ENCODE results near the gene ZNF75A. TPM values are rescaled to one million over a fixed set of nuclear protein-coding genes. Genes with fewer than 3 reads are reported as not detected.
"Not testable (repeated sequence)": the region's sequence is repeated elsewhere in the genome, so short reads cannot be mapped to it uniquely, and the experiment has no call there.

Gene ZNF75A
- total RNA-seq (2014; rRNA removed; shearing (Covaris generic)), result 17.0 and 17.6 TPM in 2 replicates

DNA sequence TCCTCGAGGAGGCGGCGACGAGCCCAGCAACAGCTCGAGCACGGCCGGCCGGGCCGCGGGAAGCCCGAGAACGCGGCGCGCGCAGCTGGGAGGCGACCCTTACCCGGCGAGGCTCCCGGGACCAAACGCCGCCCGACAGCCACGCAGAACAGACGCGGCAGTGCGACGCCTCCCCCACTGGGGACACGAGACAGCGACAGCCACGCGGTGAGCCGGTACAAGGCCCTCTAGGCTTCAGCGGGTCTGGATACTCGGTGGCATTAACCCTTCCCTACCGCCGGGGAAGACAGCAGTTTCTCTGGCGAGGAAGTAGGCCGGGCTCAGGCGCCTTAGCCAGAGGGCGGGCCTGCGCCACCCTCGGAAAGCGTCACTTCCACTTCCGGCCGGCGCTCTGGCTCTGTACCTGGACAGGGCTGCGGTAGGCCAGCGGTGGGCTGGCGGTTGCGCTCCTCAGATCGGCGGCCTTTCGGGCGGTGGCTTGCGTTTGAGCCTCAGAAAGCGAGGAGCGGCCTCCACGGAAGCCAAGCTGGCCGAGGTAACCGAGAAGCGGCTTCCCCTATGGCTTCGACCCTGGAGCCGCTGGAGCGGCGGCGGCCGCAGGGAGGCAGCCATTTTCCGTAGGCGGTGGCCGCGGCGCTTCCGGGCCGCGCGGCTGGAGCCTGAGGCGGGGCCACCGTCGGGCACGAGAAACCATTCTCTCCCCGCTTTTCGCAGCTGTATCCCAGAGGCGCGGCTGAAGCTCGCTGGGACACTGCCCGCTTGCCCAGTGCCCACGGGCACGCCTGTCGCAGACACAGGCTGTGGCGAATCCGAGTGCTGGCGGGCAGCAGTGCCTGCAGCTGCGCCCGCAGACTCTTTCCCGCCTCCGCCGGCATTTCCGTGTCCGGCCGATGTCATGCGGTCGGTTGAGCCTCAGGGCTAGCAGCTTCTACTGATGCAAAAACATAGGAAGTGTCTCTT, at the start of gene ZNF75A, which contains the start of gene TIGD7:
TSS of gene ZNF75A (plus strand) at position 389 of the 960 bp plus-strand sequence. CDS start 2,932 bp downstream, outside the sequence.
TSS of gene TIGD7 (minus strand) at position 322 of the 960 bp plus-strand sequence. CDS start 4,816 bp downstream, outside the sequence.
- peak; percentile 72 to 81 for DNase-seq
- Histone ChIP-seq H3K9me3 (replicated peaks) (no peaks in the 10 kb centered on the region), H3K4me1 (no peaks in the 10 kb centered on the region), H3K36me3 (peaks cover 14% of the 10 kb centered on the region), H3K27me3 (no peaks in the 10 kb centered on the region), H3K4me3 (peak within 1 kb of the TSS; percentile 75), H3K27ac (peak within 1 kb of the TSS; percentile 86)

DNA sequence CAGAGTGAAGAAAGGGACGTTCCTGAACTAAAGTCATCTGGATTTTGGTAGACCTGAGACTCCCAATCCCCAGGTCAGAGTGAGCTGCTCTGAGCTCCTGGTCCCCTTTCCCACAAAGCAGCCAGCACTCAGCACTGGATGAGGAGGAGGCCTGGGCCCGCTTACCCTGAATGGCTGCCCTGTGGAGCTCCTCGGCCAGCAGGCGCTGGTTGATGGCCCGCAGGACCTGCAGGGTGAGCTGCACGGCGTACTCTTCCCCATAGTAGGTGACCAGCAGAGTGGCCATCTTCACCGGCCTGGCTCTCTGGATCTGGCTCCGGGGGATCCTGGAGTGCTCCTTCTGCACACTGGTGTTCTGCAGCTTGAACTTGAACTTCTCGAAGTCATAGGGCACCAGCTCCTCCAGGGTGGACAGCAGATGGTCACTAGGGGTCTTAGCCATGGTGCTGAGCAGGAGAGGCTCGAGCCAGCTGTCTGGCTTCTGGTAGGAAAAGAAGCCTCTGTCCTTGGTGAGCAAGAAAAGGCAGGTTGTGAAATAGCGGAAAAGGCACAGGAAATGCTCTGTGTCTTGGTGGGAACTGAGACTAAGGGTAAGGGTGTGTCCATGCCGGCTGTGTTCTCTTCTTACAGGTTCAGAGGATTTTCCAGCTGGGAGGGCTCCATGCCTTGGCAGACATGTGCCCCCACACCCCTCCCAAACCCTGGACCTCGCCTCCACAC, 49.0 kb upstream of the ZNF75A start, which contains the start of gene MEFV:
TSS of gene MEFV (minus strand) at position 488 of the 720 bp plus-strand sequence. CDS start at position 442, 46 bp downstream.
- Histone ChIP-seq H3K4me1 (no peaks in the 10 kb centered on the region), H3K27me3 (no peaks in the 10 kb centered on the region), H3K4me3 (no peak within 1 kb of the TSS), H3K9me3 (replicated peaks) (no peaks in the 10 kb centered on the region), H3K36me3 (no peaks in the 10 kb centered on the region), H3K27ac (no peak within 1 kb of the TSS)
- DNase-seq, result no peak

DNA sequence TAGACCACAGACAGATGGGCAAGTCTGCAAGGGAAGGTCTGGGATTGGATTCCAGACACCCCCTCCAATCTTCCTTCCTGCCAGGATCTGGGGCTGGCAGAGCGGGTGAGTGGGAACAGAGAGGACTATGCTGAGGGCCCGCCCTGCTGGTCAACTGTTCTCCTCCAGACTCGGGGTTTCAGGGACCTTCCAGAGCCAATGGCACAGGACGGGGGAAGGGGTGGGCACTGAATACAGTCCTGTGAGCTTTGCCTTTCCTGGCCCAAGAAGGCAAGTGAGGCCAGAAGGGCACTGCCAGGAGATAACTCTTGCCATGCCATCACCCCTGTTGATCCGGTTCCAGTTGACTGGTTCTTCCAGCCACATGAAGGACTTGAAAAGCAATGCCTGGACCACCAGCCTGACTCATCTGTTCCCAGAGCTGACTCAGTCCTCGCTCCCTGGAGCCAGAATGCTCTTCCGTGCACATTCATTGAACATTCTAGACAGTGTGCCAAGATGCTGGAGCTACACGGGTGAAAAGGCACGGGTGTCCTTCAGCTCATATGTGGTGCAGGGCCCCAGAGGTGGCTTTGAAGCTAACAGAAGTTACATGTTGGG, 48.3 kb upstream of the ZNF75A start:
- no peaks in the 10 kb centered on the region for H3K4me1 ChIP-seq
- H3K27me3 ChIP-seq, result no peaks in the 10 kb centered on the region
- no peak overlapping the region for H3K27ac ChIP-seq
- no peaks in the 10 kb centered on the region for H3K9me3 ChIP-seq (replicated peaks)
- no peak for DNase-seq
- no peaks in the 10 kb centered on the region for H3K36me3 ChIP-seq
- H3K4me3 ChIP-seq, result no peak overlapping the region

DNA sequence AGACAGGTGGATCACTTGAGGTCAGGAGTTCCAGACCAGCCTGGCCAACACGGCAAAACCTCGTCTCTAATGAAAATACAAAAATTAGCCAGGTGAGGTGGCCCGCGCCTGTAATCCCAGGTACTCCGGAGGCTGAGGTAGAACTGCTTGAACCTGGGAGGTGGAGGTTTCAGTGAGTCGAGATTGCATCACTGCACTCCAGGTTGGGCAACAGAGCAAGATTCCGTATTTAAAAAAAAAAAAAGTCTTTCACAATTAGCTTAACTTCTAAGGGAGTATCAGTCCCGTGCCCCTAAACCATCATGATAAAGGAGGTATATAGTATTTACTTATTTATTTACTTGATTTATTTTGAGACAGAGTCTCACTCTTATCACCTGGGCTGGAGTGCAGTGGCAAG, 45.5 kb upstream of the ZNF75A start:
- H3K4me3 ChIP-seq, result no peak overlapping the region
- H3K27me3 ChIP-seq, result no peaks in the 10 kb centered on the region
- H3K36me3 ChIP-seq, result no peaks in the 10 kb centered on the region
- DNase-seq, result no peak
- no peak overlapping the region for H3K27ac ChIP-seq
- no peaks in the 10 kb centered on the region for H3K9me3 ChIP-seq (replicated peaks)
- no peaks in the 10 kb centered on the region for H3K4me1 ChIP-seq

DNA sequence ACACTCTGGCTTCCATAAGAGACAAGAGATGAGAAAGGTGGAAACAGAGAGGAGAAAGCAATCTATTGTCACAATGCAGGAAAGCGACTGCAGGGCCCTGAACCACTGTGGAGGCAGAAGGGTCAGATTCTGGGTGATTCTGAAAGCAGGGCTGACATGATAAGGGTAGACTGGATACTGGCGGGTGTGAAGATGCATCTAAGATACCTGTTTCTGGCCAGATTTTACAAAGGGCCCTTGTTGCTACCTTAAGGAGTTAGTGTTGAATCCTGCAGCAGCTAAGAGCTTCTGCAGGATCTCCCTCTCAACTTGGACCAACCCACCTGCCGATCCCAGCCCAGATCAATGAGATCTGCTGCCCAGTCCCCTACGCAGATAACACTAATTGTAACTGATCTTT, 42.8 kb upstream of the ZNF75A start:
- Histone ChIP-seq H3K9me3 (replicated peaks) (no peaks in the 10 kb centered on the region), H3K27me3 (no peaks in the 10 kb centered on the region), H3K36me3 (no peaks in the 10 kb centered on the region), H3K27ac (no peak overlapping the region), H3K4me3 (no peak overlapping the region), H3K4me1 (0 out of 2 replicates have a peak, but pooled peaks cover 2% of the 10 kb centered on the region)
- no peak for DNase-seq

DNA sequence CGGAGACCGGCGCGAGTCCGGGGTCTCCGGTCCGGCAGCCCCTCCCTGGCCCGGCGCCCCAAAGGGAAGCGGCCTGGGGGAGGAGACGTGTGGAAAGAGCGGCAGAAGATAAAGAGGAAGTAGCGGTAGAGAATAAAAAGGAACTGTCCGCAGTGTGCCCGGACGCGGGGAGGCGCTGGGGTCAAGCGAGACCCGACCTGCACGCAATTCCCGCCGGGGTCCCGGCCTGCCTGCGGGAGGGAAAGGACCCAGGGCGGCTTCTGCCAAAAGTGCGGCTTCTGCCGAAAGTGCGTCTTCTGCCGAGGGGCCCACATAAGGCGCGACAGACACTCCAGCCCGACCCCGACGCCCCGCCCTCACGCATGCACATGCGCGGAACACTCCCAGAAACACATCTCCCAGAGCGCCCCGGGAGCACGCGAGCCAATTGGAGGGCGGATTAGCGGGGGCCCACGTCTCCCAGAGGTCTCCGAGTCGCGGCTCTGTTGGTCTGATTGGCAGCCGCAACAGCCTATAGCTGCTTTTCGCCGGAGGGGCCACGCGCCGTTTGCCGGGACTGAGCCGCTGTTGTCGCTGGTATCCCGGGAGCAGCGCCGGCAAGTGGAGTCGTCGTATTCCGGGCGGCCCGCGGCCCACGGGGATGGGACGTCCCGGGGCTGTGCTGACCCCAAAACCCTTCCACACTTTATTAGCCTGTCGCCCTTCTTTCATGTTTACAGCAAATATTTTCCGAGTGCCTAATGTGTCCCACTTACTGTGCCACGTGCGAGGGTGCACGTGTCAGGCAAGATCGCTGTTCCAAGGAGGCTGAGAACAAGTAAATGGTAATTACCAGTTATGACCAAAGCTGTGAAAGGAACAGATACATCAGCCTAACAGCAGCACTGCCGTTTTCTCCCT, 40.9 kb upstream of the ZNF75A start:
- no peaks in the 10 kb centered on the region for H3K36me3 ChIP-seq
- peak overlapping the region; percentile 49 for H3K27ac ChIP-seq
- no peaks in the 10 kb centered on the region for H3K9me3 ChIP-seq (replicated peaks)
- H3K4me3 ChIP-seq, result peak overlapping the region; percentile 65
- peak; percentile 98 to 99 for DNase-seq
- H3K4me1 ChIP-seq, result 0 out of 2 replicates have a peak, but pooled peaks cover 2% of the 10 kb centered on the region
- H3K27me3 ChIP-seq, result no peaks in the 10 kb centered on the region

DNA sequence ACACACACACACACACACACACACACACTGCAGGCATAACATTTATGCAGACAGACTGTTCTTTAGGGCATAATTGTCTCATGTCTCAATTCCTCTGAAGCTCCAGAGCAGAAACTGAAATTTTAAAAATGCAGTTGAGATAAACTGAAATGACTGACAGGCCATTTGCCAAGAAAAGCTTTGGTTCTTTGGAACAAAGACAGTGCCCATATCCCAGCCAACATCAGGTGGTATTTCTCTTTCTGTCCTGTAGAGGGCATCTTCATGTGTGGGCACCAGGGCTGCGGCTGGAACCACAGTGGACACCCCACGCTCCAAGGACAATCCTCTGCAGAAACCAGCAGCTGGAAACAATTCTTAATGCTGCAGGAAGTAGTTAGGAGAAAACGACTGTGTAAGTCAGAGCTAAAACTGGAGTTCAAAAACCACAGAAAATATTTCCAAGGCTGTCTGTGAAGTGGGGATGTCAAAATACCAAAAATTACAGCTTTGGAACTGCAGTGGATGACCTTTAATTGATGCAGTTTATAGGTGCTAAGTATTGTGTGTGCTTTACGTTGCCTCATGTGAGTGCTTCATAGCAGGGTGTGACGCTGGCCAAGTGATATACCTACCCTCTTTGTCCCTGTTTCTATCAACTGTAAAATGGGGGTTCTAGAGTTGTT, 38.3 kb upstream of the ZNF75A start:
- DNase-seq, result peak; percentile 46 to 73
- H3K27ac ChIP-seq, result no peak overlapping the region

DNA sequence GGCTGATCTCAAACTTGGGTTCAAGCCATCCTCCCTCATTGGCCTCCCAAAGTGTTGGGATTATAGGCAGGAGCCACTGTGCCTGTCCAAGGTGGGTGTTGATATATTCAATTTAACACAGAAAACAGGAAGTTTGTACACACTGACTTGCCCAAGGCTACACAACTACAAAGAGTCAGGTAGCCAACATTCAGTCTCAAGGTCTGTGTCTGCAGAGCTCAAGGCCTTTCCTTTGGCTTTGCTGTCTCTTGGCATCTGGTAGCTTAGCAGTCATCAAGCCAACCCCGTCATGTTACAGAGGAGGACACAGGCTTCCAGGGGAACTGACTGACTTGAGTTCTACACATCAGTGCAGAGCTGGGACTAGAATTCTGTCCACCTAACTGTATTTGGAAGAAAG, 37.0 kb upstream of the ZNF75A start:
- H3K4me1 ChIP-seq, result 0 out of 2 replicates have a peak, but pooled peaks cover 2% of the 10 kb centered on the region
- no peaks in the 10 kb centered on the region for H3K27me3 ChIP-seq
- no peak overlapping the region for H3K4me3 ChIP-seq
- no peaks in the 10 kb centered on the region for H3K9me3 ChIP-seq (replicated peaks)
- DNase-seq, result no peak
- H3K36me3 ChIP-seq, result no peaks in the 10 kb centered on the region
- H3K27ac ChIP-seq, result no peak overlapping the region

More for the DNA sequence above, 38.3 kb upstream of the ZNF75A start:
- no peaks in the 10 kb centered on the region for H3K9me3 ChIP-seq (replicated peaks)
- H3K4me3 ChIP-seq, result no peak overlapping the region
- no peaks in the 10 kb centered on the region for H3K36me3 ChIP-seq
- H3K4me1 ChIP-seq, result 0 out of 2 replicates have a peak, but pooled peaks cover 2% of the 10 kb centered on the region
- no peaks in the 10 kb centered on the region for H3K27me3 ChIP-seq

DNA sequence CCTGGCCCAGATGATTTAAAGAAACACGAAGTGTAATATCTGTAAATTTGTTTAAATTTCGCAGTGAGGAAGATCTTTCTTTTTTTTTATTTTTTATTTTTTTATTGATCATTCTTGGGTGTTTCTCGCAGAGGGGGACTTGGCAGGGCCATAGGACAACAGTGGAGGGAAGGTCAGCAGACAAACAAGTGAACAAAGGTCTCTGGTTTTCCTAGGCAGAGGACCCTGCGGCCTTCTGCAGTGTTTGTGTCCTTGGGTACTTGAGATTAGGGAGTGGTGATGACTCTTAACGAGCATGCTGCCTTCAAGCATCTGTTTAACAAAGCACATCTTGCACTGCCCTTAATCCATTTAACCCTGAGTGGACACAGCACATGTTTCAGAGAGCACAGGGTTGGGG, 34.6 kb upstream of the ZNF75A start:
- H3K36me3 ChIP-seq; H3K27me3 ChIP-seq; DNase-seq; H3K9me3 ChIP-seq (replicated peaks); H3K4me3 ChIP-seq; H3K4me1 ChIP-seq; H3K27ac ChIP-seq: not testable (repeated sequence)

DNA sequence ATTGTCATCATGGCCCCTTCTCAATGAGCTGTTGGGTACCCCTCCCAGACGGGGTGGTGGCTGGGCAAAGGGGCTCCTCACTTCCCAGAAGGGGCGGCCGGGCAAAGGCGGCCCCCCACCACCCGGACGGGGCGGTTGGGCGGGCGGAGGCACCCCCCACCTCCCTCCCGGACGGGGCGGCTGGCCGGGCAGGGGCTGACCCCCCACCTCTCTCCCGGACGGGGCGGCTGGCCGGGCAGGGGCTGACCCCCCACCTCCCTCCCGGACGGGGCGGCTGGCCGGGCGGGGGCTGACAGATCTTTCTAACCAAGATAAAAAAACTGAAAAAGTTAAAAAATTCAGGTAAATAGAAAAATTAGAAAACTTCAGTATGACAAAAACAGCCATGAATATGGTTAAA, 34.0 kb upstream of the ZNF75A start:
- not testable (repeated sequence) for H3K36me3 ChIP-seq; H3K27ac ChIP-seq; DNase-seq; H3K9me3 ChIP-seq (replicated peaks); H3K27me3 ChIP-seq; H3K4me1 ChIP-seq; H3K4me3 ChIP-seq

DNA sequence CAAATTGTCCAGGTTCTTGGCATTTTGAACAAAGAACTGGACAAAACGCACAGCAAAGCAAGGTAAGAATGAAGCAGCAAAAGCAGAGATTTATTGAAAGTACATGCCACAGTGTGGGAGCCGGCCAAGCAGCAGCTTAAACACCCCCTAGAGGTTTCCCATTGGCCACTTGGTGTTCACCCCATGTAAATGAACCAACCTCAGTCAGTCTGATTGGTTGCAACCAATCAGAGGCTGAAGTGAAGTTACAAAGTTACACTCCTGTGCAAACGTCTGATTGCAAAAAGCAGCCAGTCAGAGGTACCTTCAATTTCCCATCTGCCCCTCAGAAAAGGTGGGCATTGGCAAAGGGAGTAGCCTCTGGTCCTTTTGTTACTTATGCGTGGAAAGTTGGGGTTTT, 30.8 kb upstream of the ZNF75A start:
- peak; percentile 60 to 78 for DNase-seq
- Histone ChIP-seq H3K27me3 (no peaks in the 10 kb centered on the region), H3K9me3 (replicated peaks) (no peaks in the 10 kb centered on the region), H3K36me3 (no peaks in the 10 kb centered on the region), H3K27ac (no peak overlapping the region), H3K4me3 (peak overlapping the region; percentile 33), H3K4me1 (no peaks in the 10 kb centered on the region)

DNA sequence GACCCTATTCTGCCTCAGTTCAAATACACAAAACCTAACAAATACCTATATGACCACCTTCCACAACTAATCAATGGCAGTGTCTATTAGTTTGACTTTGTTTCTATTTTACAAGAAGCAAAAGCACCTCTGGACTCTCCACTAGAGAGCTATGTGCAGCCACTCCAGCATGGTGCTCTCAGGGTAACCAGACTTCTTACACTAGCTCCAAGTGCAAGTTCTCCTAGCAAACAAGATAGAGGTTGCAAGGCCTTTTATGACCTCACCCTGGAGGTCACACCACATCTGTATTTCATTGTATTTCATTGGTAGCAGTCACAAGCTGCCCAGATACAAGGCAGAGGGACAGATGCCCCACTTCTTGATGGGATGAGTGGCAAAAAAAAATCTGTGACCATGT, 30.4 kb upstream of the ZNF75A start:
- Histone ChIP-seq H3K27ac (no peak overlapping the region), H3K27me3 (no peaks in the 10 kb centered on the region), H3K4me1 (no peaks in the 10 kb centered on the region), H3K36me3 (no peaks in the 10 kb centered on the region), H3K9me3 (replicated peaks) (no peaks in the 10 kb centered on the region), H3K4me3 (peak overlapping the region; percentile 33)
- no peak for DNase-seq

DNA sequence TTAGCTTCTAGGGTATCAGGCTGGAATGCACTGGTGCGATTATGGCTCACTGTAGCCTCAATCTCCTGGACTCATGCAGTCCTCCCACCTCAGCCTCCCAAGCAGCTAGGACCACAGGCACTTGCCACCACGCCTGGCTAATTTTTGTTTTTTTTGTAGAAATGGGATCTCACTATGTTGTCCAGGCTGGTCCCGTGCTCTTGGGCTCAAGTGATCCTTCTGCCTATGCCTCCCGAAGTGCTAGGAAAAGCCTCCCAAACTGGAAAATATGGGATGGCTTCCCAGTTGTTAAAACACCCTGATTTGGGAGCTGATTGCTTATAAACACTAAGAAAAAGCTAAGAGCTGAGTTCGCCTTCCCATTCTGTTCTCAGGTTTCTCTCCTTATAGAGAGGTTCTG, 28.6 kb upstream of the ZNF75A start:
- Histone ChIP-seq H3K27me3 (no peaks in the 10 kb centered on the region), H3K9me3 (replicated peaks) (no peaks in the 10 kb centered on the region), H3K4me3 (no peak overlapping the region), H3K27ac (no peak overlapping the region), H3K36me3 (no peaks in the 10 kb centered on the region), H3K4me1 (no peaks in the 10 kb centered on the region)
- no peak for DNase-seq
